HG03571 (cell line): Measurements from ENCODE around the gene APCDD1L.
"Not testable (repeated sequence)": the region's sequence is repeated elsewhere in the genome, so short reads cannot be mapped to it uniquely, and the experiment has no call there.

ENCODE experiments used
- ATAC-seq: cut with Tn5 transposase; IDR thresholded peaks from one replicate; pipeline ENCODE4 v1.9.1; 2021; ENCODE audit not compliant: unreplicated experiment

Gene APCDD1L

DNA sequence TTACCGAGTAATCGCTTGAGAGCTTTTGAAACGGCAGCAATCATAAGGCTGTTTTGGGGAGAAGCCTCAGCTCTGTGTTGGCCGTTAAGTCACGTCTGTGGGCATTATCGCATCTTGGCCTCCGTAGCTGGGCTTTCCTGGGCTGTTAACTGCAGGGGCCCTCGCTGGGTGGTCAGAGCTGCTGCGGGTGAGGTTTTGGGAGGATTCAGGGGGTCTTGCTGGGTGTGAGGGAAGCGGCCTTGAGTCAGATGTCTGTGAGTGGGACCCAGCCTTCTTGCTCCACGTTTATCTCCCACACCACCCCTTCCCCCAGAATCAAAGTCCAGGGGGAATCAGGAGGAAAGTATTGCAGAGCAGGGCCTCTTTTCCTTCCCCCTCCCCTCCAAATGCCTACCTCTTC lies 3.2 kb upstream of the APCDD1L start:
- ATAC-seq, result no peak

DNA sequence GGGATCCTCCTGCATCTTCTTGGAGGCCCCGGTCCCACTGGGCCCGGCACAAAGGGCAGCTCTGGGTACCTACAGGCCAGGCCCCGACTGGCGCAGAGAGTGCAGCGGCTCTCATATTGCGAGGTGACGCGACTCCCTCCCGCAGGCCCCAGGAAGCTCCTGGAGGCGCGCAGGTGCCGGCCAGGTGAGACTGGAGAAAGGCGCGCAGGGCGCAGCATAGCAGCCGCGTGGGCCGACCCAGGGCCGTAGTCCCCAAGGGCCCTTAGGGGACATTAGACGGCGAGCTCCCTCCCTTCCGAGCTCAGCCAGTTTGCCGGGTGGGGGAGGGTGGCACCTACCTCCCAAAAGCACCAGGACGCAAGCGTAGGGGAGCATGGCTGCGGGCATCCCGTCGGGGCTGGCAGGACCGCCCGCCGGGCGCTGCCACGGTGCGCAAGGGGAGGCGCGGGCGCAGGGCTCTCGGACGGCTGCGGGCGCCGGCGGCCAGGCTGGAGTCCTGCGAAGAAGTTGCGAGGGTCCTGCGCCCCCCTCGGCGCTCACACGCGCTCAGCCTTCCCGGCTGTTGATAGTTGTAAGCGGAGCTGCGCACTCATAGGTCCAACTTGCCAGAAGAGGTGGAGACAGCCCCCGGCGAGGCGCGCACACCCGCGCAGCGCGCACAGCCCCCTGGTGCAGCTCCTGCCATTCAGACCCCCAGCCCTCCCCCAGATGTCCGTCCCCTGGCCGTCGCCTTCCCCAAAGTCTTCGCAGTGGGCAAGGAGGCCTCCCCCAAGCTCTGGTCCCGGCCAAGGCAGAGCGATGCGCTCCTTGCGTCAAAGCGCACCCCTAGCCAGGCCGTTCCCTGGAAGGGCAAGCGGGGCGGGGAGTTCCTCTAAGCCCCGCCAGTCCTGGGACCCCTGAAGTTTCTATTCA lies 622 bp downstream of the APCDD1L start:
- no peak for ATAC-seq

GRCh38 chr20:58513580-58514285 lies 1.5 kb downstream of the APCDD1L start:
- ATAC-seq, result no peak

GRCh38 chr20:58512808-58513552 lies 2.2 kb downstream of the APCDD1L start:
- no peak for ATAC-seq

GRCh38 chr20:58511861-58512260 lies 3.3 kb downstream of the APCDD1L start:
- ATAC-seq, result no peak

- no peak for ATAC-seq
These were observed 3.8 kb downstream of the APCDD1L start for GRCh38 chr20:58511364-58511763.

GRCh38 chr20:58510921-58511320 lies 4.3 kb downstream of the APCDD1L start:
- ATAC-seq, result no peak

GRCh38 chr20:58508762-58509395 lies 6.3 kb downstream of the APCDD1L start:
- no peak for ATAC-seq

DNA sequence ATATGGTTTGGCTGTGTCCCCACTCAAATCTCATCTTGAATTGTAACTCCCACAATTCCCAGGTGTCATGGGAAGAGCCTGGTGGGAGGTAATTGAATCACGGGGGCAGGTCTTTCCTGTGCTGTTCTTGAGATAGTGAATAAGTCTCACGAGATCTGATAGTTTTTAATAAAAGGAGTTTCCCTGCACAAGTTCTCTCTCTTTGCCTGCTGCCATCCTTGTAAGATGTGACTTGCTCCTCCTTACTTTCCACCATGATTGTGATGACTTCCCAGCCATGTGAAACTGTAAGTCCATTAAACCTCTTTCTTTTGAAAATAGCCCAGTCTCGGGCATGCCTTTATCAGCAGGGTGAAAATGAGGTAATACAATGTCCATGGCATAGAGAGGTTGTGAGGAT lies 8.2 kb downstream of the APCDD1L start:
- not testable (repeated sequence) for ATAC-seq

GRCh38 chr20:58504566-58504965 lies 10.6 kb downstream of the APCDD1L start:
- no peak for ATAC-seq

DNA sequence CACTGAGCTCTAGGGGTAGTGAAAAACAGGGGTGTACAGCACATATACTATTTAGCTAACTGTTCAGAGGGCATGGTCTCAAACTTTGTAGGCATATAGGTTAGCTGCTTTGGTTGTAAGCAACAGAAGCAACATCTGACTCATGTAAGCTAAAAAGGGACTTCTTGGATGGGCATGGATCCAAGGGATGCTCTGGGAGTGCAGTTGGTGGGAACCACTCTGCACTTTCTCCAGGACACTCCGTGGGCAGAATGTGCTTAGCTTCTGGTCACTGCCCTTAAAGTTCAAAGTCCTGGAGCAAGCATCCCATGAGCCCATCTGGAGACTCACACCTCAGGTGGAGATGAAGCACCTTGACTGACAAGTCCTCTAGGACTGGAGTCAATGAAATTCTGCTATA lies 11.5 kb downstream of the APCDD1L start:
- no peak for ATAC-seq

DNA sequence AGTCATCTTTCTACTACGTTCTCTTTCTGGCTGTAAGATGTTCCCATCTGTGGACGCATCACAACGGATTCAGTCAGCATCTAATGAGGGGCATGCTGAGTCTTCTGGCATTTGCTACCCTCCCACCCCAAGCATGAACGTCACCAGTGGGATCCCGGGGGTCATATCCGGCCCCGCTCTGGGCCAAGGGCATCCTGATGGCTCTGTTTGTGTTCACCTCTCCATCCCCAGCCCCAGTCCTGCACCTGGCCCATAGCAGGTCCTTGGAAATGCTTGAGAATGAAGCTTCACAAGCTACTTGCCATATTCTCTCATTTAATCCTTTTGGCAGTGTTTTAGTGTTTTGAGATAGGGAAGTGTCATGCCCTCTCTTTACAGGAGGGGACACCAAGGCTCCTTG lies 14.9 kb downstream of the APCDD1L start:
- no peak for ATAC-seq

GRCh38 chr20:58498470-58499068 lies 16.6 kb downstream of the APCDD1L start:
- no peak for ATAC-seq

DNA sequence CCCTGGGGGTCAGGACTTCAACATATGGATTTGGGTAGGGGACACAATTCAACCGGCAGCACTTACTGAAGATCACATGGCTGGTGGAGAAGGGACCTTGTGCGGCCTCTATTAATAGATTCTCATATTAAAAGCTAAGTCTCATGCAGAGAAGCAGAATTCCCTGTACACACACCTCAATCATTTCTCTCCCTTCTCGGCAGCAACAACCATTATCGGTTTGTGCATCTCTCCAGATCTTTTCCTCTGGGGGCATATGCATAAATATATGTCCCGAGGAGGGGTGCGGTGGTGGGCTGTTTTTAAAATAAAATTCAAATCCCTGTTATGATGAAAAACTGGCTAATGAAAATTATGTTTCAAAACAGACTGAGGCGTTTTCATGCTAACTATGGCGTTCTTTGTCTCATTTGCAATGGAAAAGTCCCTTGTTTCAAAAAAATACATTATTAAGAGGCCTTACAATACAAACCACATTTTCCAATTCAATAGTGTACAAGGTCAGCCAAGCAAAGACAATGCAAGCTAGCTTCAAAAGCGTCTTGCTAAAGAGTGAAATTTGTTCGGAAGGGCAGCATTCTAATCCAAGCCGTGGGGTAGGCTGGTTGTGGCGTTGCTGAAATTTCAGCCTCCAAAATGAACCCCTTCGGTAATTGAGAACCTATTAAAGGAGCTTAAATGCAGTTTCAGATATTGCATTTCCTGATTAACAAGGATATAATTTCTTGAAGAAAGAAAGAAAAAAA lies 17.3 kb downstream of the APCDD1L start:
- no peak for ATAC-seq

DNA sequence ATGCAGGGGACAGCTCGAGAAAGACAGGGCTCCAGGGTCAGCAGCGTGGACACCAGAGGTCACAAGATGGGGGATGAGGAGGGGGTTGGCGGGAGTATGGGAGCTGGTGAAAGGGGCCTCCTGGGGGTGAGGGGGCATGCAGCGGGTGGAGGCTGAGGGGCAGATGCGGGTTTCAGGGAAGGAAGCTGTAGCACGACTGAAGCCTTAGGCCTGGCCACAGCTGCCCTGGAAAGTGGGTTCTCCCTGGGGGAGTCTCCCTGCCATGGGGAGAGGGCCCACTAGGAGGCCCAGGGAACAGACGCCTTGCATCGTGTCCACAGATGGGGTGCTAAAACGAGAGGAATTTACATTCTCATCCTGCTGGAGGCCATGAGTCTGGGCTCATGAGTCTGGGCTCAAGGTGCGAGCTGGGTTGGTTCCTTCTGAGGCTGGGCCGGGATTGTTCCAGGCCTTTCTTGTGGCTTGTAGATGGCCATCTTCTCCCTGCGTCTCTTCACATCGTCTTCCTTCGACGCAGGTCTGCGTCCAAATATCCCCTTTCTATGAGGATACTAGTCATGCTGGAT lies 18.0 kb downstream of the APCDD1L start:
- ATAC-seq, result no peak

DNA sequence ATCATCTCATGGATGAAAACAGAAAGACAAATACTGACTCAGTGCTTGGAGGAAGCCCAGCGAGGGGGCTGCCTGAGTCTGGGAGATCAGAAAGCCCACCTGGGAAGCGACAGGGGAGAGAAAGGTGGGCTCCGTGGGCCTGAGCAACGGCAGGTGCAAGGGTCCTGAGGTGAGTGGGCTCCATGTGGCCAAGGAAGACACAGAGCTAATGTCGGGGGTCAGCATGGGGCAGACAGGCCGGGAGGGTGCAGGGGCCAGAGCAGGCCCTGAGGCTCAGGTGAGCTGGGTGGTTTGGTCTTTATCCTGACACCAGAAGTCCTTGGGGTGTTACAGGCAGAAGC lies 18.8 kb downstream of the APCDD1L start:
- ATAC-seq, result no peak

DNA sequence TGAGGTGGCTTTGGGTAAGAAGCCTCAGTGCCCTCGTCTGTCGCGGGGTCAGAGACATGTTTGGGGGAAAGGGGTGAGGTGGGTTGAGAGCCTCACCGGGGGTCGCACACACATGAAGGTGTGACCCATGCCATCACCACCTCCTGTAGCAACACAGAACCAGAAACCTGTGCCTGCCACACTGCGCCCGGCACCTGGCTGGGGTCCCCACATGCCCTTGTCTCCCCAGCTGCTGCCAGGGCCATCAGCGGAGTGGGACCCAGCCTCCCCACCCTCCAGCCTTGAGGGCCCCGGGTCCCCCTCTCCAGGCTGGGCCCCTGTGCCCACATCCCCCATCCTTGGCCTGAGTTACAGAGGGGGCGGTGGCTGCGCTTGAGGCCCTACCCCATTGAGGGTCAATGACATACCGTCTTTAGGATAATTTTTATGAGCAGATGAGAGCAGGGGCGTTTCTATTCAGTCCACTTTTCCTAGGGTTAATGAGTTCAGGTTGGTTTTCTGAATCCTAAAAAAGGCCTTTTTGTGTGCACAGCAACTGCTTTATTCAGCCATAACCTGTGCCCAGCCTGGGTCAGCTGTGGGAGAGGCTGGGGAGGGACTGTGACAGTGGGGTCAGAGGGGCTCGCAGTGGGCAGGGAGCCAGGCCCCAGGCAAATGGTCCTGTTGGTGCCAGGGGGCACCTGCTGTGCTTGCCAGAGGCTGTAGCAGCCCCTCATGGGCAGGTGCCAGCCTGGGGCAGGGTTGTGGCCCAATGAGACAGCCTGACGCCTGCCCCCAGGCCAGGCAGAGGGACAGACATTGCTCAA lies 19.4 kb downstream of the APCDD1L start:
- ATAC-seq, result no peak

- no peak for ATAC-seq
These were observed 20.1 kb downstream of the APCDD1L start for GRCh38 chr20:58494923-58495622.
